ENCODE data around the gene RASL12. TPM values are rescaled to one million over a fixed set of nuclear protein-coding genes. Genes with fewer than 3 reads are reported as not detected.
A peak's percentile ranks its signal among the peaks of the same experiment; 100 is the strongest.
"Not testable (repeated sequence)": the region's sequence is repeated elsewhere in the genome, so short reads cannot be mapped to it uniquely, and the experiment has no call there.

The RASL12 gene
- total and polyA plus RNA-seq, 9 donors, result 11.9 to 16.5 (median 14.2) TPM

DNA sequence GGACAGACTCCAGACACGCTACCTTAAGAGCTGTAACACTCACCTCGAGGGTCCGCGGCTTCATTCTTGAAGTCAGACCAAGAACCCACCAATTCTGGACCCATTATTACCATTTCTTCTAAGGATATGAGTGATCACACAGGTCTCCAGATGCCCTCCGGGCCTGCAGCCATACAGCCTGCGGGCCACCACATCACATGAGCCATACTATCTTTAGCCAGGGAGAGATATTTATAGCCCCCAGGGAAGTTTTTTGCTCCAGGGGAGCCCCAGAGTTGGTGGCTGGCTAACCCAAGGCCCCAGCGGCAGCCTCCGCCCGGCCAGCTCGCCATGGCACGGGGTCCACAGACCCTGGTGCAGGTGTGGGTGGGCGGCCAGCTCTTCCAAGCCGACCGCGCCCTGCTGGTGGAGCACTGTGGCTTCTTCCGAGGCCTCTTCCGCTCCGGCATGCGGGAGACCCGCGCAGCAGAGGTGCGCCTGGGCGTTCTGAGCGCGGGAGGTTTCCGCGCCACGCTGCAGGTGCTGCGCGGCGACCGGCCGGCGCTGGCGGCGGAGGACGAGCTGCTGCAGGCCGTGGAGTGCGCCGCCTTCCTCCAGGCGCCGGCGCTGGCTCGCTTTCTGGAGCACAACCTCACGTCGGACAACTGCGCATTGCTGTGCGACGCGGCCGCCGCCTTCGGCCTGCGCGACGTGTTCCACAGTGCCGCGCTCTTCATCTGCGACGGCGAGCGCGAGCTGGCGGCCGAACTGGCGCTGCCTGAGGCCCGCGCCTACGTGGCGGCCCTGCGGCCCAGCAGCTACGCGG is 8.9 kb upstream of the RASL12 start, which contains the start of gene KBTBD13:
KBTBD13 (plus strand) TSS at position 261 of the 805 bp plus-strand sequence; CDS start at position 331, 70 bp downstream.
- no peak within 1 kb of the TSS for H3K4me3 ChIP-seq (ENCODE audit: low read length)

DNA sequence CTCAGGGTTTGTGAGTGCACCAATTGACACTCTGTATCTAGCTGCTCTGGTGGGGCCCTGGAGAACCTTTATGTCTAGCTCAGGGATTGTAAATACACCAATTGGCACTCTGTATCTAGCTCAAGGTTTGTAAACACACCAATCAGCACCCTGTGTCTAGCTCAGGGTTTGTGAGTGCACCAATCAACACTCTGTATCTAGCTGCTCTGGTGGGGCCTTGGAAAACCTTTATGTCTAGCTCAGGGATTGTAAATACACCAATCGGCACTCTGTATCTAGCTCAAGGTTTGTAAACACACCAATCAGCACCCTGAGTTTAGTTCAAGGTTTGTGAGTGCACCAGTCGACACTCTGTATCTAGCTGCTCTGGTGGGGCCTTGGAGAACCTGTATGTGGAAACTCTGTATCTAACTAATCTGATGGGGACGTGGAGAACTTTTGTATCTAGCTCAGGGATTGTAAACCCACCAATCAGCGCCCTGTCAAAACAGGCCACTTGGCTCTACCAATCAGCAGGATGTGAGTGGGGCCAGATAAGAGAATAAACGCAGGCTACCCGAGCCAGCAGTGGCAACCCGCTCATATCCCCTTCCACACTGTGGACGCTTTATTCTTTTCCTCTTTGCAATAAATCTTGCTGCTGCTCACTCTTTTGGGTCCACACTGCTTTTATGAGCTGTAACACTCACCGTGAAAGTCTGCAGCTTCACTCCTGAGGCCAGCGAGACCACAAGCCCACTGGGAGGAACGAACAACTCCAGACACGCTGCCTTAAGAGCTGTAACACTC is 8.0 kb upstream of the RASL12 start:
- Histone ChIP-seq H3K27me3 (ENCODE audit: control insufficient read depth, insufficient read depth, low read length) (peaks cover 18% of the 10 kb centered on the region), H3K4me1 (ENCODE audit: control insufficient read depth, insufficient read depth, low read length) (peaks cover 31% of the 10 kb centered on the region)
- not testable (repeated sequence) for H3K4me3 ChIP-seq (ENCODE audit: low read length); H3K36me3 ChIP-seq (ENCODE audit: control insufficient read depth, insufficient read depth, low read length); H3K27ac ChIP-seq (ENCODE audit: low read length); DNase-seq; H3K9me3 ChIP-seq (replicated peaks; ENCODE audit: control insufficient read depth, low read depth, low read length)
- WGBS (ENCODE audit: insufficient coverage), result 39% methylated on average over 6 of the region's 12 CpGs

More for the DNA sequence above, 8.9 kb upstream of the RASL12 start, which contains the start of gene KBTBD13:
- Histone ChIP-seq H3K4me1 (ENCODE audit: control insufficient read depth, insufficient read depth, low read length) (peaks cover 28% of the 10 kb centered on the region), H3K27me3 (ENCODE audit: control insufficient read depth, insufficient read depth, low read length) (peaks cover 18% of the 10 kb centered on the region), H3K36me3 (ENCODE audit: control insufficient read depth, insufficient read depth, low read length) (no peaks in the 10 kb centered on the region), H3K27ac (ENCODE audit: low read length) (peak within 1 kb of the TSS; percentile 35), H3K9me3 (replicated peaks; ENCODE audit: control insufficient read depth, low read depth, low read length) (no peaks in the 10 kb centered on the region)
- DNase-seq, result no peak
- WGBS (ENCODE audit: insufficient coverage), result 65% methylated on average over 71 of the region's 73 CpGs

DNA sequence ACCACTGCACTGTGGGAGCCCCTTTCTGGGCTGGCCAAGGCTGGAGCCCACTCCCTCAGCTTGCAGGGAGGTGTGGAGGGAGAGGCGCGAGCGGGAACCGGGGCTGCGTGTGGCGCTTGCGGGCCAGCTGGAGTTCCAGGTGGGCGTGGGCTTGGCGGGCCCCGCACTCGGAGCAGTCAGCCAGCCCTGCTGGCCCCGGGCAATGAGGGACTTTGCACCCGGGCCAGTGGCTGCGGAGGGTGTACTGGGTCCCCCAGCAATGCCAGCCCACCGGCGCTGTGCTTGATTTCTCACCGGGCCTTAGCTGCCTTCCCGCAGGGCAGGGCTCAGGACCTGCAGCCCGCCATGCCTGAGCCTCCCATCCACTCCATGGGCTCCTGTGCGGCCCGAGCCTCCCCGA is 7.2 kb upstream of the RASL12 start:
- not testable (repeated sequence) for DNase-seq; H3K9me3 ChIP-seq (replicated peaks; ENCODE audit: control insufficient read depth, low read depth, low read length); H3K4me3 ChIP-seq (ENCODE audit: low read length); H3K36me3 ChIP-seq (ENCODE audit: control insufficient read depth, insufficient read depth, low read length); H3K27ac ChIP-seq (ENCODE audit: low read length)
- Histone ChIP-seq H3K27me3 (ENCODE audit: control insufficient read depth, insufficient read depth, low read length) (peaks cover 18% of the 10 kb centered on the region), H3K4me1 (ENCODE audit: control insufficient read depth, insufficient read depth, low read length) (peaks cover 38% of the 10 kb centered on the region)
- WGBS (ENCODE audit: insufficient coverage), result 97% methylated on average over 17 of the region's 22 CpGs

DNA sequence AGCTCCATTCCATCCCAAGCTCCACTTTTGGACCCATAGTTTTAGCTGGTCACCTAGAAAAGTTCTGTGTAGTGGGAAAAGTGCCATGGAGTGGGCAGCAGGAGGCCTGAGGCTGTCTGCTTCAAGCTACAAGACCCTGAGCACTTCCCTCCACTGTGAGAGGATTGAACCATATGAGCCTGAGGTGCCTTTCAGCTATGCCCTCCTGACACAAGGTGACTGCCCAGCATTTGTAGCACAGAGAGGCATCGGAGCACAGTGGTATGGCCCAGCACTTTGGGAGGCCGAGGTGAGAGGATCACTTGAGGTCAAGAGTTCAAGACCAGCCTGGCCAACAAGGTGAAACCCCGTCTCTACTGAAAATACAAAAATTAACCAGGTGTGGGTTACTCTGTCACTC is 4.8 kb upstream of the RASL12 start:
- Histone ChIP-seq H3K27me3 (ENCODE audit: control insufficient read depth, insufficient read depth, low read length) (peaks cover 14% of the 10 kb centered on the region), H3K4me1 (ENCODE audit: control insufficient read depth, insufficient read depth, low read length) (peaks cover 50% of the 10 kb centered on the region), H3K4me3 (ENCODE audit: low read length) (no peak overlapping the region), H3K36me3 (ENCODE audit: control insufficient read depth, insufficient read depth, low read length) (no peaks in the 10 kb centered on the region), H3K27ac (ENCODE audit: low read length) (peak overlapping the region; percentile 31), H3K9me3 (replicated peaks; ENCODE audit: control insufficient read depth, low read depth, low read length) (no peaks in the 10 kb centered on the region)
- 100% methylated on average over 2 of the region's 3 CpGs for WGBS (ENCODE audit: insufficient coverage)
- DNase-seq, result no peak

DNA sequence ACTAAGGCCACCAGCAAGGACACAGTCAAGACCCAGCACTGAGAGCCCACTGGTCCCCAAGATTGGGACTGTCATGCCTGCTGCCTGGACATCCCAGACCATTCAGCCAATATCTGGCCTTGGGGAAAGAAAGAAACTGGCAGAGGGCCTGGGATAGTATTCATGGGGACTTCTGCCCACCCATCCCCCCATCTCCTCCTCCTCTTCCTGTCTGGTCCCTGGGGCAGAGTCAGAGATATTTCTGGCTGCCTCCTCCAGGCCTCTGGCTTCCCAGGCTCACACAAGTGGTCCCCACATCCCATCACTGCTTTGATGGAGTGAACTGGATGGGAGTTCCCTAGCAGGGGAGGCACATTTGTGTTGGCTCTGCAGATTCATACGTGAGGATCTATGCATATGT is 4.2 kb upstream of the RASL12 start:
- H3K27ac ChIP-seq (ENCODE audit: low read length), result peak overlapping the region; percentile 69
- no peaks in the 10 kb centered on the region for H3K9me3 ChIP-seq (replicated peaks; ENCODE audit: control insufficient read depth, low read depth, low read length)
- peaks cover 16% of the 10 kb centered on the region for H3K27me3 ChIP-seq (ENCODE audit: control insufficient read depth, insufficient read depth, low read length)
- WGBS (ENCODE audit: insufficient coverage), result no CpG with 5 or more reads among the region's 1 CpG
- peak; percentile 85 for DNase-seq
- H3K4me1 ChIP-seq (ENCODE audit: control insufficient read depth, insufficient read depth, low read length), result peaks cover 55% of the 10 kb centered on the region
- H3K36me3 ChIP-seq (ENCODE audit: control insufficient read depth, insufficient read depth, low read length), result no peaks in the 10 kb centered on the region
- H3K4me3 ChIP-seq (ENCODE audit: low read length), result no peak overlapping the region

DNA sequence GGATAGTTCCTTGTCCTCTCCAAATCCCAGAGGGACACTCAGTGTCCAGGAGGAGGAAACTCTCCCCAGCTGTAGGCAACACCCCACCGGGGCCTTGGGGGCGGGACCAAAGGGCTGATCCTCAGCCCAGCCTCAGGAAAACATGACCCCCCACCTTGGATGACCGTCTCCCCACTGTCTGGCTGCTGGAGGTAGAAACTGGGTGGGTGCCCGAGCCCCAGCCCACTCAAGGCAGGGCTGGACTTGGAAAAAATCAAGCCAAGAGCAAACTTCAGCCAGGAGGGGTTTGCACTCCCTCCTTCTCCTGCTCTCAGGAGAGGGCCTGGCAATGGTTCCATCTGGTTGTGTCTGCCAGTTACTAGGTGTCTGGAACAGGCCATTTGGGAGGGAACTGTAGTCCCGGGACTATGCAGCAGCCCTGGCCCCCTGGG is 3.6 kb upstream of the RASL12 start:
- Histone ChIP-seq H3K27ac (ENCODE audit: low read length) (peak overlapping the region; percentile 69), H3K9me3 (replicated peaks; ENCODE audit: control insufficient read depth, low read depth, low read length) (no peaks in the 10 kb centered on the region), H3K36me3 (ENCODE audit: control insufficient read depth, insufficient read depth, low read length) (no peaks in the 10 kb centered on the region), H3K4me1 (ENCODE audit: control insufficient read depth, insufficient read depth, low read length) (peaks cover 58% of the 10 kb centered on the region), H3K4me3 (ENCODE audit: low read length) (no peak overlapping the region), H3K27me3 (ENCODE audit: control insufficient read depth, insufficient read depth, low read length) (peaks cover 18% of the 10 kb centered on the region)
- 6% methylated on average over 2 of the region's 5 CpGs for WGBS (ENCODE audit: insufficient coverage)
- DNase-seq, result peak; percentile 78

DNA sequence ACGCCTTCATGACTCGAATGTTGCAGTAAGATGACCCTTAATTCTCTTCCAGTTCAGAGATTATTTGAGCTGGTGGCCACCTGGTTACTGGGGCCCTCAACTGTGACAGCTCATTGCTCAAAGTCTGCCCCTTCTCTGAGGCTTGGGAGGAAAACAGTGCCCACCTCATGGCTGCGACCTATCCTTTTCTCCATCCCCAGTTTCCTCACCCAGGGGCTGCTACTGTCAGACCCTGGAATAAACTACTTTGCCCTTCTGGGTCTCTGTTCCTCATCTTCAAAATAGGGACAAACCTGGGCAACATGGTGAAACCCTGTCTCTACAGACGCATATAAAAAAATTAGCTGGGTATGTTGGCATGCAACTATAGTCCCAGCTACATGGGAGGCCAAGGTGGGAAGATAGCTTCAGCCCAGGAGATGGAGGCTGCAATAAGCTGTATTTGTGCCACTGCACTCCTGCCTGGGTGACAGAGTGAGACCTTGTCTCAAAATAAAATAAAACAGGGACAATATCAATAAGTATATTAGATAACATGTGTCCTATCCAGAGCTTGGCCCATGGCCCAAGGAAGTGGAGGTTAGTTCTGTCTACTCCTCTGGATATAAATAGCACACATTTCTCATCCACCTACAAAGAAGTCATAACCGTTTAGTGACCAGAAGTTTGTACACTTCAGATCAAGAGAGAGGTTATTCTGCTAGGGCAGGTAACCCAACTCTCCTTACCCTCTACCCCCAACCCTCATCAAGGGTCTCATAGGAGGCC is 2.2 kb upstream of the RASL12 start:
- Histone ChIP-seq H3K4me3 (ENCODE audit: low read length) (no peak overlapping the region), H3K9me3 (replicated peaks; ENCODE audit: control insufficient read depth, low read depth, low read length) (no peaks in the 10 kb centered on the region), H3K36me3 (ENCODE audit: control insufficient read depth, insufficient read depth, low read length) (no peaks in the 10 kb centered on the region), H3K27ac (ENCODE audit: low read length) (peak overlapping the region; percentile 70), H3K27me3 (ENCODE audit: control insufficient read depth, insufficient read depth, low read length) (peaks cover 28% of the 10 kb centered on the region), H3K4me1 (ENCODE audit: control insufficient read depth, insufficient read depth, low read length) (peaks cover 55% of the 10 kb centered on the region)
- DNase-seq, result no peak
- WGBS (ENCODE audit: insufficient coverage), result 49% methylated on average over 3 of the region's 5 CpGs

DNA sequence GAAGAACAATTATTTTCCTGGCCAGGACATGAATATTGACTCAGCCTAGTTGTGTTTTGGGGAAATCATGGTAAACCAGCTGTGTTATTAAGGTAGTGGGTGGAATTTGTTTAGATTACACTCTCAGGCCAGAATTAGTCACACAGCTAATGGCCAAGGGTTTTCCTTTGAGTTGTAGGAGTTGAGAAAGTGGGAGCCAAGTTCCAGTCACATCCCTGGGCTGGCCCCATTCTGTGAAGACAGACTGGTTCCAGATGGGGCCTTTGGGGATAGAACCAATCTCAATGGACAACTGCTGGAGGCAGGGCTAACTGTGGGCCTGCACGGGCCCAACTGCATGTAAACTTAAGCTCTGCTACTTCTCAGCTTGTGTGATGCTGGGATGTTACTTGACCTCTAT is 1.4 kb upstream of the RASL12 start:
- peaks cover 55% of the 10 kb centered on the region for H3K4me1 ChIP-seq (ENCODE audit: control insufficient read depth, insufficient read depth, low read length)

DNA sequence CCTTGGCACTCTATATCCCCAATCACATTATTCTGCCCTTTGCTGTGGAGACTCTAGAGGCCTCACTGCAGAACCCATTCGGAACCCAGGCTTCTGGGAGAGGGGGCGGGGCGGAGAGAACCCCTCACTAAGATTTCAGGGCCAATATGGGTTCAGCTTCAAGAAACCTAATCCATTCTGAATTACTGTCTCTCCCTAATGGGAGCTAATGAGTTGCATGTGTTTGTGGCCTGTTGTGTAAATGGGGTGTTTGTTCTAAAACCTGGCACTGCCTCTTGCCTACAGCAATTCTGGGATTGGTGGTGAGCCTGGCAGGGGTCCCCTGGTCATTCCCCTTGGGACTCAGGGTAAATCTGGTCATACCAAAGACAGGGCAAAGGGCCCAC is 605 bp upstream of the RASL12 start:
- H3K4me1 ChIP-seq (ENCODE audit: control insufficient read depth, insufficient read depth, low read length), result peaks cover 57% of the 10 kb centered on the region
- H3K27me3 ChIP-seq (ENCODE audit: control insufficient read depth, insufficient read depth, low read length), result peaks cover 29% of the 10 kb centered on the region
- no peaks in the 10 kb centered on the region for H3K36me3 ChIP-seq (ENCODE audit: control insufficient read depth, insufficient read depth, low read length)
- no peak for DNase-seq
- H3K4me3 ChIP-seq (ENCODE audit: low read length), result peak overlapping the region; percentile 13
- no peaks in the 10 kb centered on the region for H3K9me3 ChIP-seq (replicated peaks; ENCODE audit: control insufficient read depth, low read depth, low read length)
- no CpG with 5 or more reads among the region's 3 CpGs for WGBS (ENCODE audit: insufficient coverage)
- H3K27ac ChIP-seq (ENCODE audit: low read length), result peak overlapping the region; percentile 70

More for the DNA sequence above, 1.4 kb upstream of the RASL12 start:
- H3K9me3 ChIP-seq (replicated peaks; ENCODE audit: control insufficient read depth, low read depth, low read length), result no peaks in the 10 kb centered on the region
- no CpG with 5 or more reads among the region's 1 CpG for WGBS (ENCODE audit: insufficient coverage)
- H3K27me3 ChIP-seq (ENCODE audit: control insufficient read depth, insufficient read depth, low read length), result peaks cover 29% of the 10 kb centered on the region
- peak overlapping the region; percentile 70 for H3K27ac ChIP-seq (ENCODE audit: low read length)
- no peak overlapping the region for H3K4me3 ChIP-seq (ENCODE audit: low read length)
- peak; percentile 82 for DNase-seq
- no peaks in the 10 kb centered on the region for H3K36me3 ChIP-seq (ENCODE audit: control insufficient read depth, insufficient read depth, low read length)

DNA sequence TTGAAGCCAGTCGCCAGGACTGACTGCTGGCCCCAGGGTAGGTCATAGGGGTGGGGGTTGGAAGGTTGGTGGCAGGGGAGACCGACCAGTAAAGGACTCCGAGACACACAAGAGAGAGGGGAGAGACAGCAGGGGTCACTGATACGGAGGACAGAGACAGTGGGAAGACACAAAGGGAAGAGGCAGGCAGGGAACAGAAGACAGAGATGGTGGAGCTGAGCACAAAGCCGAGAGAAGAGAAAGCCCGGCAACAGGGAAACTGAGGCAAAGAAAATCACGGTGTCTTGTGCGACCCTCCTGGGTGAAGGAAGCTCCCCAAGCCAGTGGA is 510 bp downstream of the RASL12 start:
- no peak for DNase-seq
- H3K36me3 ChIP-seq (ENCODE audit: control insufficient read depth, insufficient read depth, low read length), result no peaks in the 10 kb centered on the region
- H3K9me3 ChIP-seq (replicated peaks; ENCODE audit: control insufficient read depth, low read depth, low read length), result no peaks in the 10 kb centered on the region
- peaks cover 54% of the 10 kb centered on the region for H3K4me1 ChIP-seq (ENCODE audit: control insufficient read depth, insufficient read depth, low read length)
- peak overlapping the region; percentile 90 for H3K27ac ChIP-seq (ENCODE audit: low read length)
- H3K27me3 ChIP-seq (ENCODE audit: control insufficient read depth, insufficient read depth, low read length), result peaks cover 29% of the 10 kb centered on the region
- 17% methylated on average over 7 of the region's 8 CpGs for WGBS (ENCODE audit: insufficient coverage)
- peak overlapping the region; percentile 45 for H3K4me3 ChIP-seq (ENCODE audit: low read length)

Data from muscle of leg (tissue), 11 donors.